Fibroblast of skin of left quadriceps (primary cell): Measurements from ENCODE around the gene MYO18A.
"Not testable (repeated sequence)": the region's sequence is repeated elsewhere in the genome, so short reads cannot be mapped to it uniquely, and the experiment has no call there.

Experiments
- DNase-seq, 2 experiments: peaks; one replicate each; pipeline ENCODE4 v3.0.0-alpha.2; 2013; ENCODE audit warnings: low read depth in 2 of 2

Gene MYO18A, protein sequence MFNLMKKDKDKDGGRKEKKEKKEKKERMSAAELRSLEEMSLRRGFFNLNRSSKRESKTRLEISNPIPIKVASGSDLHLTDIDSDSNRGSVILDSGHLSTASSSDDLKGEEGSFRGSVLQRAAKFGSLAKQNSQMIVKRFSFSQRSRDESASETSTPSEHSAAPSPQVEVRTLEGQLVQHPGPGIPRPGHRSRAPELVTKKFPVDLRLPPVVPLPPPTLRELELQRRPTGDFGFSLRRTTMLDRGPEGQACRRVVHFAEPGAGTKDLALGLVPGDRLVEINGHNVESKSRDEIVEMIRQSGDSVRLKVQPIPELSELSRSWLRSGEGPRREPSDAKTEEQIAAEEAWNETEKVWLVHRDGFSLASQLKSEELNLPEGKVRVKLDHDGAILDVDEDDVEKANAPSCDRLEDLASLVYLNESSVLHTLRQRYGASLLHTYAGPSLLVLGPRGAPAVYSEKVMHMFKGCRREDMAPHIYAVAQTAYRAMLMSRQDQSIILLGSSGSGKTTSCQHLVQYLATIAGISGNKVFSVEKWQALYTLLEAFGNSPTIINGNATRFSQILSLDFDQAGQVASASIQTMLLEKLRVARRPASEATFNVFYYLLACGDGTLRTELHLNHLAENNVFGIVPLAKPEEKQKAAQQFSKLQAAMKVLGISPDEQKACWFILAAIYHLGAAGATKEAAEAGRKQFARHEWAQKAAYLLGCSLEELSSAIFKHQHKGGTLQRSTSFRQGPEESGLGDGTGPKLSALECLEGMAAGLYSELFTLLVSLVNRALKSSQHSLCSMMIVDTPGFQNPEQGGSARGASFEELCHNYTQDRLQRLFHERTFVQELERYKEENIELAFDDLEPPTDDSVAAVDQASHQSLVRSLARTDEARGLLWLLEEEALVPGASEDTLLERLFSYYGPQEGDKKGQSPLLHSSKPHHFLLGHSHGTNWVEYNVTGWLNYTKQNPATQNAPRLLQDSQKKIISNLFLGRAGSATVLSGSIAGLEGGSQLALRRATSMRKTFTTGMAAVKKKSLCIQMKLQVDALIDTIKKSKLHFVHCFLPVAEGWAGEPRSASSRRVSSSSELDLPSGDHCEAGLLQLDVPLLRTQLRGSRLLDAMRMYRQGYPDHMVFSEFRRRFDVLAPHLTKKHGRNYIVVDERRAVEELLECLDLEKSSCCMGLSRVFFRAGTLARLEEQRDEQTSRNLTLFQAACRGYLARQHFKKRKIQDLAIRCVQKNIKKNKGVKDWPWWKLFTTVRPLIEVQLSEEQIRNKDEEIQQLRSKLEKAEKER (N-terminal part only)

DNA sequence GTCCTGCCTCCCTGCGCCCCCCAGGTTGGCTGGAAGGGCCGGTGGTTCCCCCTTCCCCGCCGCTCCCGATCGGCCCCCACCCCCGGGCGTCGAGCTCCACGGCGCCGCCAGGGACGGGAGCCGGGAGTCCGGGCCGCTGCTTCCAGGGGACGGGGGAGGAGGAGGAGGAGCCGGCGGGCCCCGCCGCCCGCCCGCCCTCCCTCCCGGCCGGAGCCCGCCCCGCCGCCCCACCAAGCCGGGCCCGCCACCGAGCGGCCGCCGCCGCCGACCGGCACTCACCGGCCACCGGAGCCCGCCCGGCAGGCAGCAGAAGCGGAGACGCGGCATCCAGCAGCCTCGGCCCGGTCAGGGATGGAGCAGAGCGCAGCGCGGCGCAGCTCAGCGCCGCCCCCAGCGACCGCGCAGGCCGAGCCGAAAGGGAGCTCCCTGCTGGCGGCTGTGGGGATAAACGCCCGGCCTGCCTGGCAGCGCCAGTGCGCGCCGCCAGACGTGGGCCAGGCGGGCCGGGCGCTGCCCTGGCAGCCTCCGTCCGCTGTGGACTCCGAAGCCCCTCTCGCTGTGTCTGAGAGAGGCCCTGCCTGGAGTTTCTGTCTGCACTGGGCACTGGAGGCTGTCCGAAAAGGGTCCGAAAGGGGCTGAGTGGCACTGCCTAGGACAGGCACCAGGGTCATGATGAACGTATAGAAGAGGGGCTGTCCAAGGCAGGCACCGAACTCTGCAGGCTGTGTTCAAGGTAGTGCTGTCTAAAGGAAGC, at the start of gene MYO18A:
Gene MYO18A, minus strand, starts transcription at position 365 of the 754 bp plus-strand sequence. CDS start 13,458 bp downstream, outside the sequence.
- peak in 1 of 2 experiments; percentile 41 for DNase-seq

DNA sequence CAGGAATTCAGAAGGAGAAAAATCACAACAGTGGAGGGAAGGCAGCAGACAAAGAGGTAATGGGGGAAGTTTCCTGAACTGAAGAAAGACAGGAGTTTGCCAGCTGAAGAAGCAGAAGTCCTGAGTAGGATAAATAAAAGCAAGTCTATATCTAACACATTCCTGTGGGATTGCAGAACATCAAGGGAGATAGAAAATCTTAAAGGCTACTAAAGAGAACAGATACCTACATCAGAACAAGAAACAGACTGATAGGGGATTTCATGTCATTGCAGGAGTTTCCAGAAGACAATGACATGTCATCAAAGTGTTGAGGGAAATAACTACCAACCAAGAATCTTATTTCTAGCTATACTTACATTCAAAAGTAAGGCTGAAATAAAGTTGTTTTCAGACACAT, 45.2 kb upstream of the MYO18A start:
- no peak for DNase-seq

DNA sequence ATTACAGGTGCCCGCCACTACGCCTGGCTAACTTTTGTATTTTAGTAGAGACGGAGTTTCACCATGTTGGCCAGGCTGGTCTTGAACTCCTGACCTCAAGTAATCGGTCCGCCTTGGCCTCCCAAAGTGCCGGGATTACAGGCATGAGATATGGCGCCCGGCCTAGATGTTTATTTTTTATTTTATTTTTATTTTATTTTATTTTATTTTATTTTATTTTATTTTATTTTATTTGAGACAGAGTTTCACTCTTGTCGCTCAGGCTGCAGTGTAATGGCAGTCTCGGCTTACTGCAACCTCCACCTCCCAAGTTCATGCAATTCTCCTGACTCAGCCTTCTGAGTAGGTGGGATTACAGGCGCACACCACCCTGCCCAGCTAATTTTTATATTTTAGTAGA, 41.1 kb upstream of the MYO18A start:
- DNase-seq, result not testable (repeated sequence)

DNA sequence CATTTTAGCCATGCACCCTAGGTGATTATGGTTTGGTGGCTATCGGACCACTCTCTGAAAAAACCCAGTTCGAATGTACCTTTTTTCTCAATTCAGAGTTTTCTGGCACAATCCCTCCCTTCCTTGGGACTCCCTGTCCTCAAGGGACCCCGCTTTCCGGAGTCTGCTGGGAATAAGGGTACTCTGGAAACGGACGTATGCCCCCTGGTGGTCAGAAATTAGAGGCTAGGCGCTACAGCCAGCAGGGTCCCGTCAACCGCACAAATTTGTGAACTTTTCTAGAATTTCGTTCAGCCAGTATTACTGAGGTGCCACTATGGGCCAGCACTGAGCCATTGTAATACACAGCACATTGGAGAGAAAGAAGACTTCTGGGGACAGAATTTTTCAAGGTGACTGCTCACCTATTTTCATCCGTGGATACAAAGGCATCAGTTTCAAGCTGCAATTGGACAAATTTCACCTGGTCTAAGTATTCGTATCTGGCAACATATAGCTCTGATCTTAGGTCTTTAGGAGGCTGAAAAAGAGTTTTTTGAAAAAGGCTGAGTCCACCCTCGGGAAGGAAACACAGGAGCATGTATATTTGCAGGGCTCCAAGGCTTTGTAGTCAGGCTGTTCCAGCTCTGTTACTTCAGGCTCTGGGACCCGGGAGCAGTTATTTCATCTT, 39.3 kb upstream of the MYO18A start:
- DNase-seq, result peak; percentile 65 to 68

DNA sequence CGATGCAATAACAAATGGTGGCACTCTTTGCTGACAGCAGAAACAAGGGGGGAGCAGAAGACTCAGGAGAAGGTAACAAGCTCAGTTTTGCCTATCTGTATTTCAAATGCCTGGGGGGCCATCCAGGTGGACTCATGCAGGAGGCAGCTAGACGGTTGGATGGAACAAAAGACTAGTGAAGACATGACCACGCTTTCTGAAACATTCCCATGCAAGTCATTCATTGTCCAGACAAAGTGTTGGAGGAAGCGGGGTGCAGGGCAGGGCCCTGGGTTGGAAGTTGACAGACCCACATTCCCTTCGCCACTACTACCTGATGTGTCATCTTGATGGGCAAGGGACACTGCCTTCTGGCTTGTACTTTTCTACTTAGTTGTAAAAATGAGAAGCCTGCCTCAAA, 36.7 kb upstream of the MYO18A start:
- DNase-seq, result no peak

DNA sequence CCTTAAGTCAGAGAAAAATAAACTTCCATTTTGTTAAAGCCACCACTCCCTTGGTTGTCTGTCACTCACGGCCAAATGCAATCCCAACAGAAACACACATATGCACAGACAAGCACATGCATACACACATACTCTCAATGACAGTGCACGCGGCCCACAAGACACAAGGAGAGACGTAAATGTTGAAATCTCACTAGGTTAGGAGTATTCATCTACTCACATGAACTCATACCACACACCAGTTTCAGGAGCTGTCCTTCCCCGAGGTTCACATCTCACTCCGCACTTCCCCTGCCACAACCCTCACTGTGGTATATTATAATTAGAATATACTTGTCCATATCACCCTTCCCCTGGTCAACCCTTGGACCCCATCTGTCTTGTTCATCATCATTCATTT, 36.0 kb upstream of the MYO18A start:
- DNase-seq, result no peak

DNA sequence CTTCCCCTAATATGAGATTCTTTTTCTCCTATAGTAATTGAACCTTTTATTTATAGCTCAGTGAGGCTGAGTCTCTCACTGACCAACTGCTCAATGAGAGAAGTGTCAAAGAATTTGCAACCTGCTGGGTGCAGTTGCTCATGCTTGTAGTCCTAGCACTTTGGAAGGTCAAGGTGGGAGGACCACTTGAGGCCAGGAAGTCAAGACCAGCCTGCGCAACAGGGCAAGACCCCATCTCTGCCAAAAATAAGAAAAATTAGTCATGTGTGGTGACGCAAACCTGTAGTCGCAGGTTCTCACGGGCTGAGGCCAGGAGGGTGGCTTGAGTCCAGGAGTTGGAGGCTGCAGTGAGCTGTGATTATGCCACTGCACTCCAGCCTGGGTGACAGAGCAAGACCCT, 35.5 kb upstream of the MYO18A start:
- no peak for DNase-seq

DNA sequence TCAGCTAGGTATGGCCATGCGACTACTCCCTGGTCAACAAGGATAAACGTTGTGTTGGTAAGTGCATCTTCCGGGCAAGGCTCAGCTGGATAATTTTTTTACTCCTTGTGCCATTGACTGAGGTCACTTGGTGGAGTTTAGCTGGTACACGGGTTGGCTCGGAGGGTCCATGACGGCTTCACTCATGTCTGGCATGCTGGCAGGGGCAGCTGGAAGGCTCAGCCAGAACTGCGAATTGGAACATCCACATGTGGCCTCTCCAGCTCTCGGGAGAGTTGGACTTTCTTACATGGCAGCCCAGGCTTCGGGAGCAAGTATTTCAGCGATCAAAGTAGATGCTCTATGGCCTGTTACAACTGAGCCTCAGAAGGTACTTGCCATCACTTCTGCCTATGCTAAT, 35.0 kb upstream of the MYO18A start:
- DNase-seq, result no peak

DNA sequence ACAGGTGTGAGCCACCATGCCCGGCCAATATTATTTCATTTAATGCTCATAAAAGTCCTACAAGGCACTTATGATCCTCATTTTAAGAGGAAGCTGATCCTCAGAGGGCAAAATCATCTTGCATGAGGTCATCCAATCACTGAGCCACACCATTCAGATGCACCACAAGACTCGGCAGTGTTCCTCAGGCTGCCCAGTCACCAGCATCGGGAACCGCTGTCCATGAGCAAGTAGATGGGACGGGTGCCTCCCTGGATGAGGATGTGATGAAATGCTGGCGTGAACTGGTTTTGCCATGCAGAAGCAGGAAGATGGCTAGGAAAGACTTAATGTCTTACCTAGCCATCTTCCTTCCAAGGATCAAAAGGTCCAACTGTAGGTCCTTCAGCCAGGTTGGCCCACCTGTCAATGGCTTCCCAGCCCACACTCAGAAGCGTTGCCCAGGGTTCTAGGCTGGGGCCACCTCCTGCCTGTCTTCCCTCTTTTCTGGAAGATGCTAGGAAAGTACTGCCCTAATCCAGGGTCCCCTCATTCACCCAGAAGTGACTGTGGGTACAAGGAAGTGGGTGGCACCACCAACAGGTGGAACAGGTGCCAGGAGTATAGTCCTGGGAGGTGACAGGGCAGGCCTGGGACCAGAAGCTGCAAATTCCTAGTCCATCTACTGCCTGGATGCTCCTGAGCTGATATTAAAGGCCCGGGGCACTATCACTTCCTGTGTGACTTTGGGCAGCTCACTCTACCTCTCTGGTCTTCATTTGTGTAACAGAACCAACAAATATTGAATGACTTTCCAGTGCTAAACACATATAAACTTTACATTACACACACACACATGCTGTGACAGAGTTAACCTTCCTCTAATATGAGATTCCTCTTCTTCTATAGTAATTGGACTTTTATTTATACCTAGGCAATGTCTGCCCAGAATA, 34.3 kb upstream of the MYO18A start:
- no peak for DNase-seq

DNA sequence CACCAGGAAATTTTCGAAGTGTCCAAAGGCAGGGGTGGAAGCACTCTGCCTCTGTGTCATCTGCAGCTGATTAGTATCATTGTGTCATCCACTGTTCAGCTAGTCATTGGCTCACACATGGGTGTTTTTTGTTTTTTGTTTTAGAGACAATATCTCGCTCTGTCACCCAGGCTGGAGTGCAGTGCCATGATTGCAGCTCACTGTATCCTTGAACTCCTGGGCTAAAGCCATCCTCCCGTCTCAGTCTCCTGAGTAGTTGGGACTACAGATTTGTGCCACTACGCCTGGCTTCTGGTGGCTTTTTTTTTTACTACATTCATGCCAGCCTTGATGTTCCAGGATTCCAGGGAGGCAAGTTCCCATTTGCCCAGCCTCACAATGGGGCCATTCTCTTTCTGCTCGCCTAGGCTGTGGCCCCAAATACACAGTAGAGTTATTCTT, 32.5 kb upstream of the MYO18A start:
- DNase-seq, result no peak

DNA sequence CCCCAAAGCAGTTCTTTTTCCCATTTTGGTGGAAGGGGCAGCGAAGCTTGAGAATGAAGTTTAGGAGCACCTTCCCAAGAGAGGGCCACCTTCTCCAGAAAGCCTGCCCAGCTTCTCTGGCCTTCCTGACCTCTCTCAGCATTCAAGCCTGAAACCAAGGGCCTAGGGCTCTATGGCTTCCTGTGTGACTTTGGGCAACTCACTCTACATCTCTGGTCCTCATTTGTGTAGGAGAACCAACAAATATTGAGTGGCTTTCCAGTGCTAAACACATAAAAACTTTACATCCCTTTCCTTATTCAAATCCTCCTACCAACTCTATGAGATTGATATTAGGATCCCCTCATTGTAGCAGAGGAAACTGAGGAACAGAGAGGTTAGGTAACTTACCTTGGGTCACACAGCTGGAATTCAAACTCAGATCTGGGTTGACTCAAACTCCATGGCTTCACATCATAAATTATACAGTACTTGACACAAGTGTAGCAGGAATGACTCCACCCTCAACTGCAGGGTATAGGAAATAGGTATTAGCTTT, 32.0 kb upstream of the MYO18A start:
- no peak for DNase-seq

DNA sequence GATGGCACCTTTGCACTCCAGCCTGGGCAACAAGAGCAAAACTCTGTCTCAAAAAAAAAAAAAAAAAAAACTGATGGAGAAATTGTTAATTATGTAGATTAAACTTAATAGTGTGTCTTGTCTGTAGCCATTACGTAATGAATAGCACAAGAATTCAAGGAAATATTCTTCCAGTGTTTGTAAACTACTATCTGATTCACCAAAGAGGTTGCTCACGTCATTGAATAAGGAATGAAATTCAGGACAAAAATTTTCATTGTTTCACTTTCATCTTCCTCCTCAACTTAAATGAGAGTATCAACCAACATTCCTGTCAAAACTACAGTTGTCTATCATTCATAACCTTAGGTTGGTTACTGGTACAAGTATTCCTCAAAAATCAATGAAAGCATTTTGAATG, 30.7 kb upstream of the MYO18A start:
- DNase-seq, result no peak

DNA sequence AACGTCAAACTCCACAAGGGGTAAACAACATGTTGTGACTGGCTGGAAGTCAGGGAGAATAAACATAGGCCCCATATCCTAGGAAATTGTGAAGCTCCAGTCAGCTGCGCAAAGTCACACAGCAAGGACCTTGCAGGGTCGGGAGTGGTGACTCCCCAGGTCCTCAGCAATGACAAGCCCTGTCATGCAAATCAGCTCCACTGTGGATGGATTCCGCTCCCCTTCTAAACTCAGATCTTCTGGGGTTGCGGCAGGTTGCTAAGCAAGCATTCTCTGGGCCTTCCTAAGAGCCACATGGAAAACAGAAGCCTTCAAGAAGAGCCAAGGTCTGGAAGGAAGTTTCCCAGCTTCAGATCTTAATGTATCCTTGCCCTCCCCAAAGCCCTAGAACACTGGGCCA, 28.9 kb upstream of the MYO18A start:
- no peak for DNase-seq

DNA sequence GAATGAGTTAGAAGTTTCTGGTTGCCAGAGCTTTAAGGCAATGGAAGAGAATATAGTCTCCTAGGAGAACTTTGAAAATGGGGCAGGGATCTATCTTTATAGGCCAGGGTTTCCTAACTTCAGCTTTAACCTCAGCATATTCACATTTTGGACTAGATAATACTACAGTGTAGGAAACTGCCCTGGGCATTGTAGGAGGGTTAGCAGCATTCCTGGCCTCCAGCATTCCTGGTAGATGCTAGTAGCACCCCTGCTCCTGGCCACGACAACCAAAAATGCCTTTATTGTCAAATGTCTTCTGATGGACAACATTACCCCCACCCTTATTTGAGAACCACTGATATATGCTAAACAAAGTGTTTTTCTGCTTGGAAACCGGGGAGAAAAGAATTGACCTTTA, 27.8 kb upstream of the MYO18A start:
- DNase-seq, result no peak

DNA sequence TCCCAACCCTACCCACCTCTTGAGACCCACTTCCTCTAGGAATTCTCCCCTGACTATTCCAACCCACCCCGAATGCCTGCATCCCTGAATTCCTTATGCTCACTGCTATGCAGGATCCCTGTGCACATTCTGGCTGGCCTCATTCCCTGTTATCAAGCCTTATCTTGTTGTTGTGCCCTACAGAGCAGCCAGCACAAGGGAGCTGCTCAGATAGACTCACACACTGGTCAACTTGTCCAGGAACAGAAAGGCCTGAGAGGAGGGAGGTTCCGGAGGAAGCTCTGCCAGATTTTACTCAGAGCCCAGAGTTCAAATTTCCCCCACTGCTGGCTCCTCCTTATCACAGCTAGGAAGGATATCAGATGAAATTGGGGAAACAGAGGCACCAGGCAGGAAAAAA, 24.8 kb upstream of the MYO18A start:
- DNase-seq, result no peak

DNA sequence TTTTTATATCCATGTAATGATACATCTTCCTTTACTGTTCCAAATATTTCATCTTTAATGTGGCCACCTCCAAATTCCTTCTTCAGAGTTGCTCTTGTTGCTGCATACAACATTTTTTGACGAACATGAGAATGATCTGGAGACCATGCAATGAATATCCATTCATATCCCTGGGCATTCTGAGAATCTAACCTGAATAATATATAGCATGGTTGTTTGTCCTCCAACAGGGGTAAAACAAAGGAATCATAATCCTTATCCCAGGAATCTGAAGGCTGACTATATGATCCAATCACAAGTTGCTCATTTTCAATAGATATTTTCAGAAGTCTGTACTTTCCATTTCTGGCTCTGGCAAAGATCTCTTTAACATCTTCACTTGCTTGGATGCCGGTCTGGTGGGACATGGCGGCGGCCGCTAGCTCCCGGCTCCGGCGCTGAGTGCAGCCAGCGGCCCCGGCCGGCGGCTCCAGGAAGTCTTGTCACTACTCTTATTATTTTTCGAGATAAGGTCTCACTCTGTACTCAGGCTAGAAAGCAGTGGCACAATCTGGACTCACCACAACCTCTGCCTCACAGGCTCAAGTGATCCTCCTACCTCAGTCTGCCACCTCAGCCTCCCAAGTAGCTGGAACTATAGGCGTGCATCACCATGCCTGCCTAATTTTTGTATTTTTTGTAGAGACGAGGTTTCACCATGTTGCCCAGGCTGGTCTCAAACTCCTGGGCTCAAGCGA, 24.0 kb upstream of the MYO18A start:
- not testable (repeated sequence) for DNase-seq

DNA sequence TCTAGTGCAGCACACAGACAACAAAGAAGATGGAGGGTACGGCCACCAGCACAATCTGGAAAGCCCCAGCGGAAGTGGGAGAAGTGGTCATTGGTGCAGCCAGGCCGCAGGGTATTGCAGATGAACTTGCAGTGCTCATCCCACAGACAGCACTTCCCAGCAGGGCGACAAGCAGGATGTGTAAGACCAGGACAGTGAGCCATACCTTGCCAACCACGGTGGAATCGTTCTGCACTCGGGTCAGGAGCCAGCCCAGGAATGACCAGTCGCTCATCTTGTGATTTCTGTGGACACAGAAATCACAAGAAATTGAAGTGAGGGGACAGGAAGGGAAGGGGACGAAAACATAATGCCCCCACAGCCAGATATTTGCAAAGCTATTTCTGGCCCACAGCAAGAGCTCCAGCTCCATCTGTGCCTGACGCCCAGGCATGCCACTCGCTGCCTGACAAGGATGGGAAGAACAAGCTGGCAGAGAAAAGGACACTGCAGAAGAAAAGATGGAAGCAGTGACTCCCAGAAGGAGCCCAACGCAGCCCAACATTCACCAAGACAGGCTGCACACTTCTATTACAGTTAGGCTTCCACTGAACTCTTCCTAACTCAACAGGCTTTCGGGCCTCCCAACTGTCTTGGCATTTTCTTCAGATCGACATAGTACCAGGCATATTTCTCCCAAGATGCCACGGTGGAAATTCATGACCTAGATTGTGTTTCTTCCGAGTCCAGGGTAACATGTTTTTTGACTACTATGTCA, 17.5 kb upstream of the MYO18A start:
- DNase-seq, result no peak
